Liver (tissue), 3 donors: ENCODE measurements around the gene FLT3LG.

Source experiments
- GABPA ChIP-seq, 2 donors: IDR thresholded peaks in 1 of 2; conservative IDR thresholded peaks in 1 of 2; 2 replicates each; pipeline ENCODE4 v1.6.1; 2016; ENCODE audit warnings: antibody characterized with exemption in 2 of 2, mild to moderate bottlenecking in 1 of 2, moderate library complexity in 1 of 2
- RAD21 ChIP-seq, 2 donors: IDR thresholded peaks; 2 replicates each; pipeline ENCODE4 v1.6.1; 2016; ENCODE audit warnings: antibody characterized with exemption in 2 of 2, mild to moderate bottlenecking in 2 of 2
- TAF1 ChIP-seq: conservative IDR thresholded peaks from 2 replicates; pipeline ENCODE4 v1.6.1; 2016; ENCODE audit warnings: antibody characterized with exemption, mild to moderate bottlenecking
- YY1 ChIP-seq: IDR thresholded peaks from 2 replicates; pipeline ENCODE4 v1.6.1; 2016; ENCODE audit warnings: antibody characterized with exemption, mild to moderate bottlenecking
- TF ChIP-seq, protein P1 (sequence below): fragments of 150-350 bp; IDR thresholded peaks from 2 replicates; pipeline ENCODE4 v1.5.1; 2017; ENCODE audit warnings: improper control_type of control experiment, low read depth, low read length; ENCODE audit not compliant: missing input control
- TF ChIP-seq, protein P2 (sequence below): IDR thresholded peaks from 2 replicates; pipeline ENCODE4 v1.6.1; 2016; ENCODE audit warnings: antibody characterized with exemption
- donor health status: healthy.
- donor health status: healthy.

DNA sequence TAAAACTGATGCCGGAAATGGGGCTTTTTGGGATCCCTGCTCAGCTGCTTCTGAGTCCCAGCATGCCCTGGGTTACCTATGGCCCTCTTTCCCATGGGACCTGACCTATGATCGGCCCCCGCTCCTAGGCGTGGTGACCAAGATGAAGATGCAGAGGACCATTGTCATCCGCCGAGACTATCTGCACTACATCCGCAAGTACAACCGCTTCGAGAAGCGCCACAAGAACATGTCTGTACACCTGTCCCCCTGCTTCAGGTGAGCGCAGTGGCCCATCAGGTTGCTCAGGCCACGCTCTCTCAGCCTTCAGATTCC lies 23.7 kb downstream of the FLT3LG start:
- TF ChIP-seq TAF1 (no peak), RAD21 (IDR thresholded peaks at IDR 0.05) (no peak), GABPA (IDR thresholded peaks at IDR 0.05 in 1 of 2, conservative IDR thresholded peaks at IDR 0.05 in 1 of 2) (no peak), YY1 (no peak)
- TF ChIP-seq, protein P1, sequence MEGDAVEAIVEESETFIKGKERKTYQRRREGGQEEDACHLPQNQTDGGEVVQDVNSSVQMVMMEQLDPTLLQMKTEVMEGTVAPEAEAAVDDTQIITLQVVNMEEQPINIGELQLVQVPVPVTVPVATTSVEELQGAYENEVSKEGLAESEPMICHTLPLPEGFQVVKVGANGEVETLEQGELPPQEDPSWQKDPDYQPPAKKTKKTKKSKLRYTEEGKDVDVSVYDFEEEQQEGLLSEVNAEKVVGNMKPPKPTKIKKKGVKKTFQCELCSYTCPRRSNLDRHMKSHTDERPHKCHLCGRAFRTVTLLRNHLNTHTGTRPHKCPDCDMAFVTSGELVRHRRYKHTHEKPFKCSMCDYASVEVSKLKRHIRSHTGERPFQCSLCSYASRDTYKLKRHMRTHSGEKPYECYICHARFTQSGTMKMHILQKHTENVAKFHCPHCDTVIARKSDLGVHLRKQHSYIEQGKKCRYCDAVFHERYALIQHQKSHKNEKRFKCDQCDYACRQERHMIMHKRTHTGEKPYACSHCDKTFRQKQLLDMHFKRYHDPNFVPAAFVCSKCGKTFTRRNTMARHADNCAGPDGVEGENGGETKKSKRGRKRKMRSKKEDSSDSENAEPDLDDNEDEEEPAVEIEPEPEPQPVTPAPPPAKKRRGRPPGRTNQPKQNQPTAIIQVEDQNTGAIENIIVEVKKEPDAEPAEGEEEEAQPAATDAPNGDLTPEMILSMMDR, result no peak
- TF ChIP-seq, protein P2, sequence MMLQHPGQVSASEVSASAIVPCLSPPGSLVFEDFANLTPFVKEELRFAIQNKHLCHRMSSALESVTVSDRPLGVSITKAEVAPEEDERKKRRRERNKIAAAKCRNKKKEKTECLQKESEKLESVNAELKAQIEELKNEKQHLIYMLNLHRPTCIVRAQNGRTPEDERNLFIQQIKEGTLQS, result no peak
